Stimulated activated CD4-positive, alpha-beta T cell treated with anti-CD3 and anti-CD28 coated beads, Interleukin-15, amount 100 ng/mL, for 48 hours (primary cell): ENCODE data around the gene DACT2.

Experiments used
- DNase-seq, 2 donors: peaks; one replicate each; pipeline ENCODE4 v3.0.0-alpha.2; 2020; ENCODE audit warnings: low read depth in 2 of 2

DACT2 gene

DNA sequence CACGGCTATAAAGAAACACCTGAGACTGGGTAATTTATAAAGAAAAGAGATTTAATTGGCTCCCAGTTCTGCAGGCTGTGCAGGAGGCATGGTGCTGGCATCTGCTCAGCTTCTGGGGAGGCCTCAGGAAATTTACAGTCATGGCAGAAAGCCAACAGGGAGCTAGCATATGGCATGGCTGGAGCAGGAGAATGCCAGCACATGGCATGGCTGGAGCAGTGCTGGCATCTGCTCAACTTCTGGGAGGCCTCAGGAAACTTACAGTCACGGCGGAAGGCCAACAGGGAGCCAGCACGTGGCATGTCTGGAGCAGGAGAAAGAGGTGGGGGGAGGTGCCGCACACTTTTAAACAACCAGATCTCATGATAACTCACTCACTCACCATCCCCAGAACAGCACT, 32.5 kb upstream of the DACT2 start:
- DNase-seq, result no peak

DNA sequence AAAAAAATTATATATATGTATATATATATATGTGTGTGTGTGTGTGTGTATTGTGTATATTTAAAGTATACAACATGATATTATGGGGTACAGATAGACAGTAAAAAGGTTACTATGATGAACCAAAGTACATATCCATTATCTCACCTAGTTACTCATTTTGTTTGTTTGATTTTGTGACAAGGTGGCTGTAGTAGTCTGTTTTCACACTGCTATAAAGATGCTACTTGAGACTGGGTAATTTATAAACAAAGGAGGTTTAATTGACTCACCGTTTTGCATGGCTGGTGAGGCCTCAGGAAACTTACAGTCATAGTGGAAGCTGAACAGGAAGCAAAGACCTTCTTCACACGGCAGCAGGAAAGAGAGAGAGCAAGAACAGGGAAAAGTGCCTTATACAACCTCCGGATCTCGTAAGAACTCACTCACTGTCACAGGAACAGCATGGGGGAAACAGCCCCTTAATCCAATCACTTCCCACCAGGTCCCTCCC, 30.2 kb upstream of the DACT2 start:
- no peak for DNase-seq

DNA sequence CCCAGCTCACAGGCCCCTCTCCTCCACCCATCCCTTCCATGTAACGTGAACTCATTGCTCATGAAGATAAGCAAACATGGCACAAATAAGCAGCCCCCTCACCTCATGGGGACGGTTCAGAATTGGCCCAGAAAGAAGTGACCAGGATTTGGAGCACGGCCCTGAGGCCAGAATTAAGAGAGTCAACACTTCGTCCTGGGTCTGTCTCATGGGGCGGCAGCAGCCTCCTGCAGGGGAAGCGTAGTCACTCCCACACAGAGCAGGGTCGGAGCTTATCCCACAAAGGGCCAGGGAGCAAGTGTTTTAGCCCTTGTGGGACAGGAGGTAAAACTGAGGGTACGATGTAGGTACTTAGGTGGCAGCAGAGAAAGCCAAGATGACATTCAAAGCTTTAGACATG, 28.6 kb upstream of the DACT2 start:
- no peak for DNase-seq

DNA sequence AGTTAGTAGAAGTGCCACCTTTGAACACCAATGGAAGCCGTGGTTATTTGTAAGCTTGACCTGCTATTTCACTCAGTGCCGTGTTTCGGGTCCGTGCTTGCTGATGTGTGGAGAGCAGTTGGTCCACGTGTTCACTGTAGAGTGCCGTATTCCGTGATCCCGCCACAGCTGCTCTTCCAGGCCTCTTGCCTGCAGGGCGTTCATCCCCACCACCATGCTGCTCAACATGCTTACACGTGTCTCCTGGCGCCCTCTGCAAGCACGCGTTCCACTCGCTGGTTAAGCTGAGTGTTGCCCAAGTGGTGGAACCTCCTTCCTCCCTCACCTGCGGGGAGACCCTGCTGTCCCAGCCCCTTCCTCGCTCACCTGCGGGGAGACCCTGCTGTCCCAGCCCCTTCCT, 28.0 kb upstream of the DACT2 start:
- no peak for DNase-seq

DNA sequence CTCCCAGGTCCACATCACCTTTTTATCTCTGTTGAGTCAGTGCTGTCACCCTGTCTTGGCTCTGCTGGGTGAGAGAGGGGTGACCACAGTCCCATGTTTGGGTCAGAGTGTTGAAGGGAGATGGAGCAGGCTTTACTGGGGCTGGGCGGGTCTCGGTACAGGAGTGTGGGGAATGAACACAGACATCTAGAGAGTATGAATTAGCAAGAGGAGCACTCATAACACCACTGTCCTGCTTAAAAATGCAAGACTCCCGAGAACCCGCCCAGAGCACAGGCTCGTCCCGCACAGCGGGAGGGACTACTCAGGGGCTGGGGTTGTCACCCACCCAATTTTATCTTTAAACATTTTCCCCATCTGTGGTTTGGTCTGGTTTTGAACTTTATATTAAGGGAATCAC, 27.5 kb upstream of the DACT2 start:
- DNase-seq, result no peak

DNA sequence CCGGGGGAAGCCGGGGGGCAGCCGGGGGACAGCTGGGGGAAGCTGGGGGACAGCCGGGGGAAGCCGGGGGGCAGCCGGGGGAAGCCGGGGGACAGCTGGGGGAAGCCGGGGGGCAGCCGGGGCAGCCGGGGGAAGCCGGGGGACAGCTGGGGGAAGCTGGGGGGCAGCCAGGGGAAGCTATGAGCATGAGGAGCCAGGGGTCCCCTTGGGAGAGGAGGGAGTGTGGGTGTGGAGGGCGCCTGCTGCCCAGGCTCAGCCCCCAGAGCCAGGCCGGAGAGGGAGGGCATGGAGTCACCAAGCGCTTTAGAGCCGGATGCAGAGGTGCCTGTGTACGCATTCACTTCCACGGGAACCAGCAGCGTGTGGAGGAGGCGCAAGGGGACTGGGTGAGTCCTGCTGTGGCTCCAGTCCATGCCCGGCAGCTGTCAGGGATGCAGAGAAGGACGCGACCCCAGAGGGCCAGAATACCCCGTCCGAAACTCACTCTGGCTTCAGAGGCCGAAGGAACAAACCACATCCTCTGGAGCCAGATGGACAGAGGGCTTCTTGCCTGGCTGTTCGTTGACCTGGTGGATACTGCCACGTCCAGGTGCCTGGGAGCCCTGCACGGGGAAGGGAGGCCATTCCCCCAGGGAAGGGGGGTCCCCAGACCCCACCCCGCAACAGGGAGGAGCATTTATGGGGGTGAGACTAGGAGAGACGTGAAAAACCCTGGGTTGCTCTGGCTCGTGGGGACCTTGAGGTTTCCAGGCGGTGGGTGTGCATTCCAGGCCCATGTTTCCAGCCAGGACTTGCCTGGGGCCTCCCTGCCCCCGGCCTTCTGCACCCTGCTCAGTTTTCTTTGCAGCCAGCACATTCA, 26.5 kb upstream of the DACT2 start:
- no peak for DNase-seq

DNA sequence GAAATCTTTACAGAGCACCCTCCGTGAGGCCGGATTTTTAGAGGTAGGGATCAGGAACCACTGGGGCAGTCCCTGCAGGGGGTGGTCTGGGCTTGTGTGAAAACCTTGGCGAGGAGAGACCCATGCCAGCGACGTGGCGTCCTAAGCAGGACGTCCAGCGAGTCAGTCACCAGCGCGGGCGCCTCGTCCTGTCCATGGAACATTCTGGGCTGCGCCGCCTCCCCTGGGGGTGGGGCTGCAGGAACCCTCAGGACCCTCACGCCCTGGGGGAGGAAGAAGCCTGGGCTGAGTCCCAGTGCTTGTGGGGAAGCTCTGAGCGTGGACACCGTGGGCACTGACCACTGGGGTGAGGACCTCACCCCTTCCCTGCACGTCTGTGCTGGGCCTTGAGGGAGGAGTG, 25.7 kb upstream of the DACT2 start:
- no peak for DNase-seq

DNA sequence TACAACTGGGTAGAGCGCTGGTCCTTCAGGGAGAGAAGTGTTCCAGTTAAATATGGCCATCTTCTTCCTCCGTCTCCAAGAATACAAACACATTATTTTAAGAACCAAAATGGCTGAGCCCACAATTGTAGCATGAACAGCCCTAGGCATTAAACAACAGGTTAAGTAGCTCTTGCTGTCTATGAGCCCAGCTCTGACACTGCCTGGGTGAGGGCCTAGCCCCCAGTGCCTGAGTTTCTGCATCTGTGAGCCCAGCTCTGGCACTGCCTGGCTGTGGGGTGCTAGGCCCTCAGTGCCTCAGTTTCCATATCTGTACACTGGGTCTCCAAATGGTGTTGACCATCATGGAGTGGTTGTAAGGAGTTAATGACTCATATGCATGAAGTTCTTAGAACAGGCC, 24.8 kb upstream of the DACT2 start:
- DNase-seq, result no peak

DNA sequence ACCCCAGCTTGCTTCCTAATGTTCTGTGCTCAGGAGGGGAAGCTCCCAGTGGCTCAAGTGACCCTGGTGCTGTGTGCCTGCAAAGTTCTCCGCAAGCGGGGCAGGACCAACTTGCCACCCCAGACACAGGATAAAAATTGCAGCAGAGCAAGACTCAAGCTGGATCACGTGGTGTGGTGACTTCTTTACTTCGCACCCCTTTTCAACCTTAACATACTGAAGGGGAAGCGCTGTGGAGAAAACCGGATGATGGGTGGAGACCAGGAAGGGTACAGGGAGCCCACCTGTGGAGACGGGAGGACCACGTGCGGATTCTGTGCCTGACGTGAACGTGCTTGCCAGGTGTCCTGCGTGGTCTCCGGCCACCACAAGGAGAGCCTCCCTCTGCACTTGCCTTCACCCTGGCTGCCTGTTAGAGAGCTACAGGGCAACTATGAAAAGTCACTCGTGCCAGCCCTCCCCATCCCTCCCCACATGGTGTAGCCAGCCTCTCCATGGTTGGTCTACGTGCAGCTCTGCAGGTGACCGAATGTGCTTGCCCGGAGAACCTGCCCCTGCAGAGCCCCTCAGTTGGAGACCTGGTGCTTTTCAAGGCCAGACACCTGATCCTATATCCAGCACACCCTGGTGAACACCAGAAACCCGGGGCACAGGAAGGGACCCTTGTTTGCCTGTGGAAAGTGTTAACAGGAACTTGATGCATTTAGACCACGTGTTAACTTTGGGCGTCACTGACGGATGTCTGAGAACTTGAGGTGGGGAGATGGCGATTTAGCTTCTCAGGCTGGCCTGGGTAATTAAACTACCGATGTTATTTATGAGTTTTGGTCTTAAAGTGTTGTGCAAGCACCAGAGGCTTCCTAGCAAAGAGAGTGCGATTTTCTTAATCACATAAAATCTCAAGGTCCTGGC, 23.9 kb upstream of the DACT2 start:
- no peak for DNase-seq

DNA sequence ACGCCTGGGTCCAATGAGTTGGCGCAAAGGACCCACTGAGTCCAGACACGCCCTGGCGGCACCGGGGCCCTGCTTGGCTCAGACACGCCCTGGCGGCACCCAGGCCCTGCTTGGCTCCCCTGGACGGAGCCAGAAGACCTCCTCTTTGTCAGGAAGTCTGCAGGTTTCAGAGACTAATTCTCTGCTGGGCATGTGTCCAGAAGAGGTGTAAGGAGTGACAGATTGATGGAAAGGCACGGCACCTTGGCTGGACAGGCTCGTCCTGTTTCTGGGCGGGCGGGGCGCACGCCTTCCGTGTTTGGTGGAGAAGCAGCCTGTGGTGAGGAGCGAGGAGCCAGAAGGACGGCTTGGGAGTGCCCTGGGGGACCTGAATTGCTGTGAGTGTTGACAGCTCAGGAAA, 23.1 kb upstream of the DACT2 start:
- DNase-seq, result no peak

DNA sequence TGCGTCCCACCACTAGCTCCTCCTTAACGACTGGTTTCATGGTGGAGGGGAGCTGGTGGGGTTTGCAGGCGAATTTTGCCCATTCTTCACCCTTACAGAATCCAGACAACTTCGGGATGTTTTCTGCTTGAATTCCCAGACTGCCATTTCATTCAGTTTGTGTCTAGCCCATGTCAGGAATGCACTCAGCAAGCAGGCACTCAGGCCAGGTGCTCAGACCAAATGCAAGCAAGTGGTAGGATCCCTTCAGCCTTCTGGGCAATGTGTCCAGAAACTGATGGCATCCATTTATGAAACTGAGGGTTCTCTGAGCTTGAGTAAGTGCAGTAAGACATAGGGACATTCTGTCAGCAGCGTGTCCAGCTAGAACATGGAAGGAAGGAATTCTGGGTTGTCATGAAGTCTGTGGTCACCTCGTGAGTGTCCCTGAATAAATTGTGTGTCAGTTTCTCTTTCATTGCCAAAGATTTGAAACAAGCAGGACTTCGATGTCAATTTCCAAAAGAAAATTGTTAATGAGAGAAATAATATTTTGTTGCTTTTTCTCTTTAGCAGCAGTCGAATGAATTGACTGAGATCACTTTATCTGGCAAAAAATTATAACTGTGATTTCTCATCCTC, 21.8 kb upstream of the DACT2 start:
- DNase-seq, result no peak

DNA sequence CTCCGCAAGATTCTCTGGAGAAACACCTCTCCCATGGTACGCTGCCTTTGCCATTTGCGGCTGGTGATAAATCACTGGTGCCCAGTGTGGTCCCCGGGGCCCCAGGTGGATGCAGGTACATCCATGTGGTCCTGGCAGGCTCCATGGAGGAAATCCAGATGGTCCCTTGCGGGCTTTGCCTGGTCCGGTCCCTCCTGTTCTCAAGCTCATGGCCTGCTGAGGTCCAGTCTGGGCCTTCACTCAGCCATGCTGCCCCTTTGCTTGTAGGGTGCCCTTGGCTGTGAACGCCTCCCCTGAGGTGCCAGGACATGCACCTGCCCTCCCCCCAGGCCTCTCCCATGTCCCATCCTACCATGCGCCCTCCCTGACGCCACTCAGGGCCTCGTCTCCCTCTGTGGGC, 21.2 kb upstream of the DACT2 start:
- no peak for DNase-seq

DNA sequence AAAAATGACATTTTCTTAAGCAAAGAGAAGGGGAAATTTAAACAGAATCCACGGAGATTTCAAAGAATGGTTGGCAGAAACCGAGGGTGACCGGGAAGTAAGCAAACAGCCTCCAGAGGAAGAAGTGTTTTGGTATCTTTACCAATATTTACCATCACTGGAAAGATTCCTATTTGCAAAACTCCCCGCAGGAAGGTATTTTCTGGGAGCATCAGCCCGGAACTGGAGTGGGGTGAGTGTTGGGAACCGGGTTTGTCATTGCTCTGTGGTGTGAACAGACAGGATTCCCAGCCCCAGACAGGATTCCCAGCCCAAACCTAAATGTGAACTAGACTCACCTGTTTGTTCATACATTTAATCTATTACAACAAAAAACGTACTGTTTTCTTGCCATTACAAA, 19.2 kb upstream of the DACT2 start:
- DNase-seq, result no peak

DNA sequence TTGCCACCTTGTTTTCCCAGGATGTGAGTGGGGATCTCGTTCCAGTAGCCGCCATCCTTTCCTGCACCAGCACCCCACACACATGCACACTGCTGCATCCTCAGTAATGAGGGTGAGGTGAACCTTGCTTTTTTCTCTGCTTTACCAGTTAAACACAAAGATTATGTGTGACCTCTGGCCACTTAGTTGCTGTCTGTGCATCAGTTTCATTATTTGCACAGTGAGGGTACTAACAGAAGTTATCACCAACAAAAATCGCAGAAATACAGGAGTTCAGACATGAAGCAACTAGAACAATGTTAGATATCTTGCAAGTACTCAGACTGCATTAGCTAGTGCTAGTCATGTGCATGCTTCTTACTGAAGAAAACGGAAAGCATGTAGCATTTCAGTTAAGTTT, 17.4 kb upstream of the DACT2 start:
- no peak for DNase-seq

DNA sequence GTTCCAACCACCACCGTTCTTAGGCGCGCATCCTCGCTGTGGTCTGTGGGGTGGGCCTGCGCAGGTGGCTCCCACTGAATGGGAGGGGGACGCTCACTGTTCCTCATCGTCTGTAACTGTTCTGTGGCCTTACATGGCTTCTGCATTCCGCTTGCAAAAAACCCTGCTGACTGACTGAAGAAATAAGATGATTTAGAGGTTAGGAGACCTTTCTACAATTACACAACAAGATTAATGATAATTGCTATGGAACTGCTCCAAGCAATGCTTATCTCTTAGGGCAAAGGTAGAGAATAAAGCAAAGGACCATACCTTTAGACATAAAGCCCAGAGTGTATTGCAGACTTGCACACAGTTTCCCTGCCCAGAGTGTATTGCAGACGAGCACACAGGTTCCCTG, 14.4 kb upstream of the DACT2 start:
- DNase-seq, result no peak

DNA sequence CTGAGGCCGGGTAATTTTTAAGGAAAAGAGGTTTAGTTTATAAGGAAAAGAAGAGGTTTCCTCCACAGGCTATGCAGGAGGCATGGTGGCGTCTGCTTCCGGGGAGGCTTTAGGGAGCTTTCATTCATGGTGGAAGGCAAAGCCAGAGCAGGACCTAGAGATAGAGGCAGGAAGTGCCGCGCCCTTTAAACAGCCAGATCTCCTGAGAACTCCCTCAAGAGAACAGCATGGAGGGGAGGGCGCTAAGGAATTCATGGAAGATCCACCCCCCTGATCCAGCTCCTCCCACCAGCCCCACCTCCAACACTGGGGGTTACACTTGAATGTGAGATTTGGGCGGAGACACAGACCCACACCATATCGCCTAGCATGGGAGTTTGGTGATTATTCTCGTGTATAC, 13.9 kb upstream of the DACT2 start:
- no peak for DNase-seq

DNA sequence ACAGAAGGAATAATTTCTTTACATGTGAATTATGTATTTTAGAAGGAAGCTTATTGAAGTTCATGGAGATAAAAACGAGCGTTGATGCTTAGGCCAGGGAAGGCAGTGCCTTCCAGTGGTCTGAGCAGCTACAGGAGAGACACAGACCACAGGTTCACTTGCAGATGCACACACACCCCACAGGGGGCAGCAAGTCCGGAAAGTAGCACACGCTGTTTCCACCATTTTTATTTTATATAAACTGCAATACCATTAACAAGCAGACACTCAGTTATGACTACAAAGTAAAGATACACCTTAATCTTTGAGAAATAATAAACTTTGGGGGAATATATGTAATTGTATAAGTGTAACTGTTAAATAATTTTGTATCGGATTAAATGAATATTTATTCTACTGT, 13.5 kb upstream of the DACT2 start:
- DNase-seq, result no peak

DNA sequence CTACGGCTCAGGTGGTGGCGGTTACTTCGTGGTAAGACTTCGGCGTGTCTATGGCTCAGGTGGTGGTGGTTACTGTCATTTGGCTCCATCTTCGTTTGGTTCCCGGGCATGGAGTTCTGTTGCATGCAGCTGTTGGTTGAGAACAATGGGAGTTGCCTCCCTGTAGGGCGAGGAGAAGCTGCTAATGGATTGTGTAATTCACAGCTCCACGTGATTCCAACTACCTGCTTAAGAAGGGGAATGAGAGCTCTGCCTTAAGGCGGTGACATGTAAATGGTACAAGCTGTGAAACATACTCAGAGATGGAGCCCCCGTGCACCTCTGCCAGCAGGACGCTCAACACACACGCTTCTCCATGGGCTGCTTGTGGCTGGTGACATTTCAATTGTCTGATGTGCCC, 12.4 kb upstream of the DACT2 start:
- no peak for DNase-seq

DNA sequence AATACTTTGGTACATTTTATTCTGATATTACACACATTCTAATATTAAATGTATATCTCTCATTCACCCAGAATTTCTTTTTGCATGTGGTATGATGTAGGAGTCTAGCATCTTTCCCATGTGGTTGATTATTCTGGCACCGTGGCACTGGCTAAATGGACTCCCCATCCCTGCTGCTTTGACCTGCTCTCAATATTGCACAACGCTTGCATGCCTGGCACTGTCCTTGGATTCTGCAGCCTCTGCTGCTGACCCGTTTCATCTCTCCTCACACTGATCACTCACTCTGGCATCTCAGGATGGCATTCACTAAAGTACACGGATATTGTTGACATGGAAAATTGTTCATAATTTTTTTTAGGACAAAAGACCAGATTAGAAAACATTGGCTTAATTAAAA, 11.5 kb upstream of the DACT2 start:
- no peak for DNase-seq

DNA sequence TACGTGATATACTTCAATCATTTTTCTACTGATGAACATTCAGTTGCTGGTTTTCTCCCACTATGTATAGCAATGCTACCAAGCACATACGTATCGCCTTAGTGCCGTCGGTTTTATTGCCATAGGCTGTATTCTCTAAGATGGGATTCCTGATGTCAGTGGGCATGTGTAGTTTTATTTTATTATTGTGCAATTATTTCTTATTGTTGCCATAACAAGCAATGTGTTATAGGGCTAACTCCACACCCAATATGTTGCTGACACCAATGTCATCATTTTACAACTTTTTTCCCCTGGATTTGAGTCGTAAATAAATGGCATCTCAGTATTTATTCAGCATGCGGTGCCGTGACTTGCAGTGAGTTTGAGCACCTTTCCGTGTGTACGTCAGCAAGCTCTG, 10.8 kb upstream of the DACT2 start:
- DNase-seq, result no peak

DNA sequence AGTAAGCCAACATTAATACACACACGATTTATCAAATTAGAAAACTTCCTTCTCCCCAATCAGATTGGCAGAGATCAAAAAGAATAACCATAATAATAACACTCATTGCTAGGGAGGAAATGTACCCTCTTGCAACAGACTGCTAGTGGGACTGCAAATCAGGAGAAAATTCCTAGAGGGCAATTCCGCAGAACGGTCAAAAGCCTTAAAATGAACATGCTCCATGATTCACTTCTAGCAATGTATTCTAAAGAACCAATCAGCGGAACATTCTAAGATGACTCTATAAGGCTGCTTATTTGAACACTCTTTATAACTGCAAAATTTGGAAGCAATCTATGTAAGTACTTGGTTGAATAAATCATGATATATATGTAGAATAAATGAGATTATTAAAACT, 8.5 kb upstream of the DACT2 start:
- DNase-seq, result no peak
